ENCODE measurements around the gene DNAJC22. TPM values are rescaled to one million over a fixed set of nuclear protein-coding genes. Genes with fewer than 3 reads are reported as not detected.

The DNAJC22 gene
- total RNA-seq, 4 donors from 2014 or later: 5.0 to 57.8 (median 56.4) TPM

DNA sequence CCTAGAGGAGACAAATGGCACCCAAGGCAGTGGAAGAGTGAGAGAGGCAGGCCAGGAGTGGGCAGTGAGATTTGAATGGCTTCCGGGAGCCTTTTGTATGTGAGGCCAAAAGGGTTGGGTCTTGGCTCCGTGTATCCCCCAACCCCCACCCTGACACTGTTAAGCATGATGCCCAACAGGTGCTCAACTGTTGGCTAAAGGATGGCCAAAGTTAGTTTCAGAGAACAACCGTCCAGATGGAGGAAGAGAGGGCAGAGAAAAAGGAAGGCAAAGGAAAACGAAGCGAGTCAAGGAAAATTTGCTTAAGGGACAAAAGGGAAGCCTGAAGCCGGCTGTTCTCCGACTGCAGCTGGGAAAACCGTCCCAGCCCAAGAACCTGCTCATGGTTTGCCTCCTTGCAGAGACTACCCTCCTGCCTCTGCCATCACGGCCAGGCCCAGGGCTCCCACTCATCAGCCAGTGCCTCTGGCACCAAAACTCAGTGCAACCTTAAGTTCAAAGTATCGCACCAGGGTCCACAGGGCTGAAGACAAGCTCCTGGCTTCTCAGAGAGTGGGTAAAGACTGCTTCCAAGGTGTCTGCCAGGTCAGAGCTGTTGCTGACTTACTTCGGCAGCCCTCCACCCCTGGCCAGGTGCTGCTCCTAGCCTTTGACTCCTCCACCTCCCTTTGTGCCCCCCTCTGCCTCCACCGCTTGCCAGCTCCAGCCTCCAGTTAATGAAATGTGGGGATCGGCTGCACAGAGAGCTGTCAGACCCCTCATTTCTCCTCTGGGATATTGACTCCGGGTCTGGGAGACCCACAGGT, 5.5 kb upstream of the DNAJC22 start:
- no peak for TF ChIP-seq POLR2A (IDR thresholded peaks at IDR 0.05)
- Histone ChIP-seq H3K4me3 (no peak overlapping the region), H3K4me1 (peaks cover 7 to 60% (median 41%) of the 10 kb centered on the region in 4 donors), H3K36me3 (no peaks in the 10 kb centered on the region), H3K27ac (no peak overlapping the region), H3K9me3 (no peaks in the 10 kb centered on the region), H3K27me3 (peaks cover 5 to 24% of the 10 kb centered on the region in 2 donors)
- peak in 1 of 3 donors; percentile 33 for DNase-seq

- H3K4me1 ChIP-seq: peaks cover 7 to 60% (median 43%) of the 10 kb centered on the region in 4 donors
- TF ChIP-seq POLR2A (IDR thresholded peaks at IDR 0.05): no peak
- TF ChIP-seq, protein P1, sequence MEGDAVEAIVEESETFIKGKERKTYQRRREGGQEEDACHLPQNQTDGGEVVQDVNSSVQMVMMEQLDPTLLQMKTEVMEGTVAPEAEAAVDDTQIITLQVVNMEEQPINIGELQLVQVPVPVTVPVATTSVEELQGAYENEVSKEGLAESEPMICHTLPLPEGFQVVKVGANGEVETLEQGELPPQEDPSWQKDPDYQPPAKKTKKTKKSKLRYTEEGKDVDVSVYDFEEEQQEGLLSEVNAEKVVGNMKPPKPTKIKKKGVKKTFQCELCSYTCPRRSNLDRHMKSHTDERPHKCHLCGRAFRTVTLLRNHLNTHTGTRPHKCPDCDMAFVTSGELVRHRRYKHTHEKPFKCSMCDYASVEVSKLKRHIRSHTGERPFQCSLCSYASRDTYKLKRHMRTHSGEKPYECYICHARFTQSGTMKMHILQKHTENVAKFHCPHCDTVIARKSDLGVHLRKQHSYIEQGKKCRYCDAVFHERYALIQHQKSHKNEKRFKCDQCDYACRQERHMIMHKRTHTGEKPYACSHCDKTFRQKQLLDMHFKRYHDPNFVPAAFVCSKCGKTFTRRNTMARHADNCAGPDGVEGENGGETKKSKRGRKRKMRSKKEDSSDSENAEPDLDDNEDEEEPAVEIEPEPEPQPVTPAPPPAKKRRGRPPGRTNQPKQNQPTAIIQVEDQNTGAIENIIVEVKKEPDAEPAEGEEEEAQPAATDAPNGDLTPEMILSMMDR (IDR thresholded peaks at IDR 0.05): no peak
- no peak overlapping the region for H3K27ac ChIP-seq
- H3K4me3 ChIP-seq: peak overlapping the region; percentile 28 to 52 (median 48)
- H3K27me3 ChIP-seq: peaks cover 1 to 24% of the 10 kb centered on the region in 2 donors
- no peak for DNase-seq
- H3K9me3 ChIP-seq: no peaks in the 10 kb centered on the region
- H3K36me3 ChIP-seq: no peaks in the 10 kb centered on the region
Observed at GRCh38 chr12:49341777-49342065, 5.0 kb upstream of the DNAJC22 start.

GRCh38 chr12:49342066-49342913, 4.4 kb upstream of the DNAJC22 start:
- Histone ChIP-seq H3K4me1 (peaks cover 7 to 60% (median 43%) of the 10 kb centered on the region in 4 donors), H3K27ac (peak overlapping the region in 1 of 4 donors; percentile 48), H3K9me3 (no peaks in the 10 kb centered on the region), H3K36me3 (no peaks in the 10 kb centered on the region), H3K4me3 (peak overlapping the region; percentile 28 to 52 (median 48)), H3K27me3 (peaks cover 0 to 22% of the 10 kb centered on the region in 2 donors)
- no peak for TF ChIP-seq POLR2A (IDR thresholded peaks at IDR 0.05)
- TF ChIP-seq, protein P1 (IDR thresholded peaks at IDR 0.05): peak in 5 of 6 experiments; percentile 69 to 87 (median 81)
- DNase-seq: peak; percentile 68 to 90 (median 84)

DNA sequence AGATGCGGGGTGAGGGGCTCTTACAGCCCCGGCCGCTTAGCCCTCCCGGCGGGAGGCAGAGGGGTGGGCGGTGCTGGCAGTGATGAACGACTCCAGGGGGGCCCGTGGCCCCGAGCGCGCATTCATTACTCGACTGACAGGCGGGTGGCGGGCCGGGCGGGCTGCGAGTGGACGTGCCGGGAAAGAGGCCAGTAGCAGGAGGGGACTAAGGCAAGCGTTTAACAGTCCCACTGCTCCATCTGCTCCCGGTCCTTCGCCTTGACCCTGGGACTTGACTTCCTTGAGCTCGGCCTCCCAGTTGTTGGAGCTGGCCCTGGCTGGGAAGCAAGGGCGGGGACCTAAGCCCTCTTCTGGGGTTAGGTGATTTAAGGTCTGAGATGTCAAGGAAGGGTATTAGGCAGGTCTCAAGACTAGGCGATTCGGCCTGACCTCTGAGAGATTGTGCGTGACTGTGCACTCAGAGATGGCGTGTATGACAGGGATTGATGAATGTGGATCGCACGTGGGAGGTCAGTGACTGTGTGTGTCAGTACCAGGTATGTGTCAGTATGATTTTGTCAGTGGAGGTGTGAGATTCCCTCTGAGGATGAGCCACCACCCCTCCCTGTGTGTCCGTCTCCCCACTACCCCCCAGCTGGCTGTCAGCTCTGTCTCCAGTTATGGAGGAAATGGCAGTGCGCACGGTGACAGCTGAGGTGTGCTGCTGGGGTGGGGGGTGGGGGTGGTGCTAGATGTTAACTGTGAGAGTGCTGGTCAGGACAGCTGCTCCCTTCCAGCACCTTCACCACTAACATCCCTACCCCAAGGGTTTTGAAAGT, 3.6 kb upstream of the DNAJC22 start:
- peaks cover 0 to 25% of the 10 kb centered on the region in 2 donors for H3K27me3 ChIP-seq
- peak overlapping the region; percentile 28 to 52 (median 48) for H3K4me3 ChIP-seq

GRCh38 chr12:49344486-49345050, 2.1 kb upstream of the DNAJC22 start:
- H3K36me3 ChIP-seq: no peaks in the 10 kb centered on the region
- H3K27me3 ChIP-seq: peaks cover 0 to 25% of the 10 kb centered on the region in 2 donors
- no peak for DNase-seq
- peaks cover 7 to 67% (median 47%) of the 10 kb centered on the region in 4 donors for H3K4me1 ChIP-seq
- no peak for TF ChIP-seq POLR2A (IDR thresholded peaks at IDR 0.05)
- TF ChIP-seq, protein P1 (IDR thresholded peaks at IDR 0.05): no peak
- no peak overlapping the region for H3K27ac ChIP-seq
- H3K4me3 ChIP-seq: peak overlapping the region in 2 of 4 donors; percentile 52 to 75
- H3K9me3 ChIP-seq: no peaks in the 10 kb centered on the region

More for the DNA sequence above, 3.6 kb upstream of the DNAJC22 start:
- Histone ChIP-seq H3K9me3 (no peaks in the 10 kb centered on the region), H3K36me3 (no peaks in the 10 kb centered on the region), H3K4me1 (peaks cover 7 to 66% (median 48%) of the 10 kb centered on the region in 4 donors), H3K27ac (no peak overlapping the region)
- DNase-seq: no peak
- no peak for TF ChIP-seq POLR2A (IDR thresholded peaks at IDR 0.05)
- TF ChIP-seq, protein P1 (IDR thresholded peaks at IDR 0.05): no peak

All from Peyer's patch (tissue), 4 donors.